Measurements from ENCODE around the gene PHLPP2.

- TF ChIP-seq CTCF (IDR thresholded peaks at IDR 0.05) = no peak
- TF ChIP-seq POLR2A (IDR thresholded peaks at IDR 0.05) = no peak
These were observed 54.5 kb downstream of the PHLPP2 start for GRCh38 chr16:71669926-71670536.
